GM18502 (cell line): ENCODE measurements around the gene SND1.
"Not testable (repeated sequence)": the region's sequence is repeated elsewhere in the genome, so short reads cannot be mapped to it uniquely, and the experiment has no call there.

Source experiments
- ATAC-seq: cut with Tn5 transposase; IDR thresholded peaks from one replicate; pipeline ENCODE4 v1.9.1; 2021; ENCODE audit warnings: mild to moderate bottlenecking; ENCODE audit not compliant: unreplicated experiment, poor library complexity

Gene SND1

DNA sequence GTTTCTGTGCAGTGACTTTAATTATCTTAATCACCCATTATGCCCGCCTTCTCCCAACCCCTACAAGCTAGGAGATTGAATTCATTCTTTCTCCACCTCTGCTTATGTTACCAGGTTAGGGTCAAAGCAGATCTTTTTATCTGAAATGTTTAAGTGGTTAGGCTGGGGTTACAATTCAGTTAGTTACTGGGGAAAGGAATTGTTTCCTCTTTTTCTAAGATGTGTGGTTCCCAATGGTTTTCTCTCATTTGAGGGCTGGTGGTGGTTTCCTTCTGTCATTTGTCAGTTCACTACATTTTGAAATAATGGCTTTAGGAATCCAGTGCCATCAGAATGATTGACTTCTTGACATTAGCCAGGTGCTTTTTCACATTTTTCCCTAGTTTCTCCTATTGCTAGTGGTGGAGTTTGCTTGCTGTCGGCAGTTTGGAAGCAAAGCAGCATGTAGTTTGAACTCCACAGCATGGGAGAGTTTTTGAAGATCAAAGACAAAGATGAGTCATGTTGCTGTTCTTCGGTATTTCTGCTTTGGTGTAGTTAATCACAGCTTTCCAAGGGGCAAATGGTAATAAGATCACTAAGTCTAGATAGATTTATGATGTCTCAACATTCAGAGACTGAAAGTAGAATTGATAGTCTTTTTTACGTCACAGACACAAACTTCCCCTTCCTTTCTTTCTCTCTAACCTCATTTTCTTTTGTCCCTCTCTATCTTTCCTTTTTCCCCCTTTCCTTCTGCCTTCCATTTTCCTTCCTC, 168.2 kb downstream of the SND1 start:
- ATAC-seq = peak; percentile 48

DNA sequence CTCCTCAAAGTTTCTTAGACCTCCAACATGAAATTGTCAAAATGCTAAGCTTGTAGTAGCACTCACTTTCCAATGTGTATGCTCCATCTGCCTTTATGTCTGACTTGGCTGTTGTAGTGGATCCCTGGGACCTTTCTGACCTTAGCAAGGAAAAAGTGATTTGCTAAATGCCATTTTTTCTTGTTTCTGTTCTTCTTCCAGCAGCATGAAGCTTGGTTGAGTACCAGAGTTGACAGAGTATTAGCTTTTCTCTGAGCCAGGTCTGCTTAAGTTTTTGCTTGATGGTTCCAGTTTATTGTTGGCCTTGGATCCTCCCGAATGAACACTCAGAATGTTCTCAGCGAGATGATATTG, 168.7 kb downstream of the SND1 start:
- ATAC-seq = peak; percentile 9

GRCh38 chr7:127821146-127821545, 169.2 kb downstream of the SND1 start:
- no peak for ATAC-seq

GRCh38 chr7:127822822-127823508, 171.0 kb downstream of the SND1 start:
- no peak for ATAC-seq

GRCh38 chr7:127824682-127825081, 172.7 kb downstream of the SND1 start:
- no peak for ATAC-seq

GRCh38 chr7:127828843-127829500, 177.0 kb downstream of the SND1 start:
- ATAC-seq = no peak

GRCh38 chr7:127831318-127832219, 179.6 kb downstream of the SND1 start:
- ATAC-seq = no peak

GRCh38 chr7:127832592-127832991, 180.6 kb downstream of the SND1 start:
- ATAC-seq = no peak

DNA sequence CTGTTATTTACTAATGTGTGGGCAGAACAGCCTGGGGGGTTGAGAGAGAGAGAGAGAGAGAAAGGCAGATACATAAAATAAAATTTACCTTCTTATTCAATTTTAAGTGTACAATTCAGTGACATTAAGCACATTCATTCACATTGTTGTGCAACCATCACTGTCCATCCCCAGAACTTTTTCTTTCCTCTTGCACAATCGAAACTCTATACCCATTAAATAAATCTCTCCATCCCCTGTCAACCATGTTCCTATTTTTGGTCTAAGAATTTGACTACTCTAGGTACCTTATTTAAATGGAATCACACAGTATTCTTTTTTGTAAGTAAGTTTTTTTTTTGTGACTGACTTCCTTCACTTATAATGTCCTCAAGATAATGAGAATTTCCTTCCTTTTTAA, 181.6 kb downstream of the SND1 start:
- ATAC-seq = no peak

GRCh38 chr7:127835679-127836078, 183.7 kb downstream of the SND1 start:
- ATAC-seq = no peak

DNA sequence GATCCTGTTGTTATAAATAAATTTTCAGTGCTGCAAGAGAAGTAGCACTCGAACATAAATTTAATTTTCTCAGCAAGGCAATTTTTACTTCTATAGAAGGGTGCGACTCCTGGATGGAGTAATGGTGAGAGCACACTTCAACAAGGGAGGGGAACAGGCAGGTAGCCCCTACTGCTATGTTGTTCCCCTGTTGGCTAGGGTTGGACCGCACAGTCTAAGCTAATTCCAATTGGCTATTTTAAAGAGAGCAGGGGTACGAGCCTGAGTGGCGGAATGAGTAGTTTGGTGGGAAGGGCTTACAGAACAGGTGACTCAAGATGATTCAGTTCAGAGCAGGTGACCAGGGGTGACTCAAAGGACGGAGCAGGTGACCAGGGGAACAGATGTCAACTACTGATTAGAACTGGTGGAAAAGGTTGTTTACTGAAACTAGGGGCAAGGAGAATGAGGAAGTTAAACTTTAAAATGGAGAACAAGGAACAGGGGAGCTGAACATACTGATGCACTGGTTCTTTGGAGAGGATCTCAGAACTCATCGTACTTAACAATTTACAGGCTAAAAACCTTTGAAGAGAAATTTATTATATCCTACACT, 185.9 kb downstream of the SND1 start:
- not testable (repeated sequence) for ATAC-seq

DNA sequence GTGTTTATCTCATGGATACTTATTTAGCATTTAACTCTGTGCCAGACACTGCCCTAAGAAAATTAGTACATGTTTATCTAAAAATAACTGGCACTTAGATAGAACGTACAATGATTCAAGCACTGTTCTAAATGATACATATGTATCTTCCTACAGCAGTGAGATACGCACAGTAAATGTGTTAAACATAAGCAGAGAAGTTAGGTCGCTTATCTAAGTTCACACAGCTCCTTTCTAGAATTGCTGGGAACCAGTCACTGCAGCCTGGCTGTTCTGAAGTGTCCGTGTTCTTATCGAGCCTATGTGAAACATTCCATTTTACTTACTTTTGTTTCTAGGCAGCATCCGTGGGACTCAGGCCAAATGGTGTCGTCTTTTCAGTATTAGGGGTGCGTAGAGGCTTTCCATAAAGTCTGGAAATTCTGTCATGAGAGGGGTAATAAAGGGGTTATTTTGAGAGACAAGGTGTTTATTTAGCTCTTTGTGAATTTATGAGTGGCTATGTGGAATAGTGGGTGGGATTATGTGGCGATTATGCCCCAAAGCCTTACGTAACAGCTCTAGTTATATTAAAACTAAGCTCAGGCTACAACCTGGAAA, 186.9 kb downstream of the SND1 start:
- no peak for ATAC-seq

DNA sequence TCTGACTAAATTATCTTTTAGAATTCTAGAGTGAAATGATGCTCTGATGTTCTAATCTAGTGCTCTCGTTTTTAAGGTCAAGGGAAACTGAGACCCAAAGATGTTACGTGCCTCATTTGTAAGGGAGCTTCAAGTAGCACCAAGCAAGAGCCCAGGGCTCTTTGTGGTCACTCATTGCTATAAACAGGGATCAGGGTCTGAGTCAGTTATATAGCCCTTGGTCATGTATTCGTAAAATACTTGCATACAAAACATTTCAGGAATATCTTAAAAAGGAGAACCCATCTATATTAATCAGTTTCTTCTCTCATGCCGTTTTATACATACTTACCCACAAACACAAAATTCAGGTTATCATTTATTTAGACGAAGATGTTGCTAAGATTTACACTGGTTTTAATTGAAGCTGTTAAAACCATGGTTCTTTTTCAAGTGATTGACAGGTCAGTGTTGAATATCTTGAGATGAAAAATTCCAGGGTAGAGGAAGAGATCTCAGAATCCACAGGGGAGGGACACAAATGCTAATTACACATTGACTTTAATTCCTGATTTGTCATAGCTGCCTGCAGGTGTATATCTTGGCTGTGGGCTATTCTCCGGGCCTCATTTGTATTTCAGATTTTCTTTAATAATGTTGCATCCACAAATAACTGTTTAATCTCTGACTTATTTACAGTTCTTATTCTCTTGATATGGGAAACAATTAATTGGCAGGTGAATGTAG, 188.4 kb downstream of the SND1 start:
- ATAC-seq = no peak

DNA sequence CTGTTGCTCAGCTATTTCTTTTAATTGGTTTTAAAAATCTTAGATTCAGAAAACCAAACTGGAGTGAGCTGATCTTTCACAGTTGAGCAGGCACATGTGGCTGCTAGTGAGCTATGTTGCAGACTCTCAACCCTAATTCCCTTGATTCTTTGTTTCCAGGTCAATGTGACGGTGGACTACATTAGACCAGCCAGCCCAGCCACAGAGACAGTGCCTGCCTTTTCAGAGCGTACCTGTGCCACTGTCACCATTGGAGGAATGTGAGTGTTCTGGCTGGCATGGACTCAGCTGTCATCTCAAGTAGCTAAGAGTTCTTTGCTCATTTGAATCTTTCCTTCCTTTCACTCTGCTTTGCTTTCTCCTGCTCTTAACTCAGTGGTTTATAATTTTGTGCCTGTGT, 192.2 kb downstream of the SND1 start:
- ATAC-seq = no peak

DNA sequence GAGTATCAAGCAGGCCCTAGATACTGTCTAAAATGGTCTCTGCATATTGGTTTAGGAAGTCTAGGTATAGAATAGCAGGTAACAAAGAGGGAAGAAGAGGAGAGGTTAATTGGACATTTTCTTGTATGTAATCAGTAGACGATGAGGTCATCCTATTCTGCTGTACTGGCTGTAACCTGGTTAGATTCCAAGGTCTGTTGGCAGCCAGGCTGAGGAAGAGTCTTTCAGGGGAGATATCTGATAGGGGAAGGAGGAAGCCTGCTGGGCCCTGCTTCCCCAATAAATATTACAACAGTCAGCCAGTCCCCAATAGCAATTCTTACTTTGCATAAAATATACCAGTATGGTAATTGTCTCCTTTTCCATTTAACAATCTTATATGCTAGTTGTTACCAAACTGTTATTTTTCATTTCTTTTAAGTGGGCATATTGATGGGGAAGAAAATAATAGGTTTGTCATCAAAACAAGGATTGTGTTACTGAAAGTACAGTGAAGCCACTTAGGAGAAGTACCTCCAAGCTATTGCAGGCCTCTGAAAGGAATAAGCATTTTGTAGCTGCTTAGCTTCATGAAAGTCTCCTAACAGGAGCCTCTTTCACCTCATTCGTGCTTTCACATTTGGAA, 192.8 kb downstream of the SND1 start:
- ATAC-seq = no peak

- ATAC-seq = no peak
Observed at GRCh38 chr7:127845522-127846214, 193.7 kb downstream of the SND1 start.

- ATAC-seq = no peak
Observed at GRCh38 chr7:127847641-127848040, 195.6 kb downstream of the SND1 start.

GRCh38 chr7:127848241-127848640, 196.2 kb downstream of the SND1 start:
- no peak for ATAC-seq
